Body of pancreas (tissue), 4 donors: ENCODE data around the gene PGLYRP1. TPM values are rescaled to one million over a fixed set of nuclear protein-coding genes. Genes with fewer than 3 reads are reported as not detected.
A peak's percentile ranks its signal among the peaks of the same experiment; 100 is the strongest.

Experiments used
- ATAC-seq: fragments of 150-250 bp; one replicate; pipeline ENCODE4 v1.9.1; 2016
- DNase-seq, 4 donors: peaks; one replicate each; pipeline ENCODE4 v3.0.0-alpha.2; 2019
- H3K27ac ChIP-seq, 4 donors: fragments of 200-600 bp; sonication (generic); 1 replicate in 3 of 4; 2 replicates in 1 of 4; pipeline versions ENCODE4 v1.5.1 to v1.6.1; 2016 to 2019; ENCODE audit warnings: mild to moderate bottlenecking in 1 of 4, mixed read lengths in 1 of 4, moderate library complexity in 1 of 4
- H3K27me3 ChIP-seq, 2 donors: fragments of 200-600 bp; sonication (generic); one replicate each; pipeline ENCODE4 v1.6.0; 2016; ENCODE audit warnings: mild to moderate bottlenecking in 1 of 2
- H3K36me3 ChIP-seq, 2 donors: fragments of 200-600 bp; sonication (generic); replicated peaks in 1 of 2; 2 replicates each; pipeline ENCODE4 v1.5.1; 2016; ENCODE audit warnings: low read depth in 2 of 2; ENCODE audit not compliant: insufficient read depth in 1 of 2
- H3K4me1 ChIP-seq: fragments of 200-600 bp; sonication (generic); one replicate; pipeline ENCODE4 v1.6.0; 2016
- H3K4me3 ChIP-seq, 2 donors: fragments of 200-600 bp; sonication (generic); 1 replicate in 1 of 2; 2 replicates in 1 of 2; pipeline ENCODE4 v1.5.1; 2016 to 2019
- H3K9me3 ChIP-seq, 3 donors: fragments of 200-600 bp; sonication (generic); 1 replicate in 2 of 3; 2 replicates in 1 of 3; pipeline ENCODE4 v1.5.1; 2016
- POLR2A ChIP-seq, 3 donors: fragments of 450-650 bp; IDR thresholded peaks; one replicate each; pipeline ENCODE4 v1.6.1; 2016; ENCODE audit warnings: antibody characterized with exemption in 3 of 3, mild to moderate bottlenecking in 2 of 3
- WGBS, 2 donors: methylation state at CpG; one replicate each; pipeline ENCODE4 v1.1.5; 2017; 5-methylcytosine and 5-hydroxymethylcytosine counted together
- intact Hi-C: fragments of 100-400 bp; cut with DNase I; formaldehyde crosslinking; loops from one replicate; pipeline ENCODE4 v1.15.1; 2023
- total RNA-seq, 2 donors: library from RNA; depleted of rRNA; stranded (reverse); fragments of >200 nt; gene quantifications; one replicate each; pipeline ENCODE4 v1.1.0, GENCODE V29; 2016
- TF ChIP-seq, protein P1 (sequence below), 7 experiments: fragments of 450-650 bp in 4 of 7; fragments of 200-600 bp in 3 of 7; sonication (generic) in 3 of 7; IDR thresholded peaks; one replicate each; pipeline ENCODE4 v1.5.1; 2016 to 2019; ENCODE audit warnings: antibody characterized with exemption in 7 of 7

PGLYRP1 gene
- total RNA-seq, 2 donors from 2014 or later: not detected

DNA sequence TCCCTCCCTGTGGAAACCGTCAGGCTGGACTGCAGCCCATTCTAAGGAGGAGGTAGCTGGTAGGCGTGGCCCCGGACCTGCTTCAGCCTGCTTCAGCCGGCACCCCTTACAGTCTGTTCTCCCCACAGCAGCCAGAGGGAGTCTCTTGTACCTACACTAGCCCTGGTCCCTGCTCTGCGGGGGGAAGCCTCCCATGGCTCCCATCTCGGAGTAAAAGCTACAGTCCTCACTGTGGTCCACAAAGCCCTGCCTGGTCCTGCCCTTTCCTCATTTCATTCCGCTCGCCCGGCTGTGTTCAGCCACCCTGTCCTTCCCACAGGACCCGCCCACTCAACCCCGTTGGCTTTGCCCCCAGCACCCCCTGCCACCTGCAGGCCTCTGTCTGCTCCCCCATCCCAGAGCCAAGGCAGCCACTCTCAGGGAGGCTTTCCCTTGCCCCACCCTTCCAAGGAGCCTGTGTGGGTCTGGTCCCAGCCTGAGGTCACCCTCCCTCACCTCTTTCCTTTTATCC, 1.3 kb downstream of the PGLYRP1 start:
- intact Hi-C loops: no loop called here
- TF ChIP-seq POLR2A (IDR thresholded peaks at IDR 0.05): no peak
- TF ChIP-seq, protein P1, sequence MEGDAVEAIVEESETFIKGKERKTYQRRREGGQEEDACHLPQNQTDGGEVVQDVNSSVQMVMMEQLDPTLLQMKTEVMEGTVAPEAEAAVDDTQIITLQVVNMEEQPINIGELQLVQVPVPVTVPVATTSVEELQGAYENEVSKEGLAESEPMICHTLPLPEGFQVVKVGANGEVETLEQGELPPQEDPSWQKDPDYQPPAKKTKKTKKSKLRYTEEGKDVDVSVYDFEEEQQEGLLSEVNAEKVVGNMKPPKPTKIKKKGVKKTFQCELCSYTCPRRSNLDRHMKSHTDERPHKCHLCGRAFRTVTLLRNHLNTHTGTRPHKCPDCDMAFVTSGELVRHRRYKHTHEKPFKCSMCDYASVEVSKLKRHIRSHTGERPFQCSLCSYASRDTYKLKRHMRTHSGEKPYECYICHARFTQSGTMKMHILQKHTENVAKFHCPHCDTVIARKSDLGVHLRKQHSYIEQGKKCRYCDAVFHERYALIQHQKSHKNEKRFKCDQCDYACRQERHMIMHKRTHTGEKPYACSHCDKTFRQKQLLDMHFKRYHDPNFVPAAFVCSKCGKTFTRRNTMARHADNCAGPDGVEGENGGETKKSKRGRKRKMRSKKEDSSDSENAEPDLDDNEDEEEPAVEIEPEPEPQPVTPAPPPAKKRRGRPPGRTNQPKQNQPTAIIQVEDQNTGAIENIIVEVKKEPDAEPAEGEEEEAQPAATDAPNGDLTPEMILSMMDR (IDR thresholded peaks at IDR 0.05): no peak
- H3K36me3 ChIP-seq: no peaks in the 10 kb centered on the region
- no peaks in the 10 kb centered on the region for H3K9me3 ChIP-seq
- ATAC-seq (no peak), DNase-seq (peak in 2 of 4 donors; percentile 26 to 34)
- H3K4me3 ChIP-seq: no peak overlapping the region
- 22 to 30% methylated on average over 9 to 11 of the region's 11 CpGs for WGBS, 2 donors
- peaks cover 2 to 15% of the 10 kb centered on the region in 2 donors for H3K27me3 ChIP-seq
- H3K27ac ChIP-seq: no peak overlapping the region
- peaks cover 3% of the 10 kb centered on the region for H3K4me1 ChIP-seq

GRCh38 chr19:46020819-46021125, 2.1 kb downstream of the PGLYRP1 start:
- no peaks in the 10 kb centered on the region for H3K36me3 ChIP-seq
- WGBS, 2 donors: 83 to 86% methylated on average over 5 to 7 of the region's 7 CpGs
- H3K9me3 ChIP-seq: no peaks in the 10 kb centered on the region
- intact Hi-C loops: no loop called here
- peaks cover 2 to 15% of the 10 kb centered on the region in 2 donors for H3K27me3 ChIP-seq
- H3K4me3 ChIP-seq: no peak overlapping the region
- TF ChIP-seq, protein P1 (IDR thresholded peaks at IDR 0.05): no peak
- no peak for TF ChIP-seq POLR2A (IDR thresholded peaks at IDR 0.05)
- DNase-seq (no peak), ATAC-seq (no peak)
- H3K4me1 ChIP-seq: peaks cover 10% of the 10 kb centered on the region
- no peak overlapping the region for H3K27ac ChIP-seq

GRCh38 chr19:46019270-46019669, 3.6 kb downstream of the PGLYRP1 start:
- Histone ChIP-seq H3K27me3 (peaks cover 2 to 15% of the 10 kb centered on the region in 2 donors), H3K4me3 (no peak overlapping the region), H3K4me1 (peaks cover 24% of the 10 kb centered on the region), H3K27ac (no peak overlapping the region), H3K9me3 (no peaks in the 10 kb centered on the region), H3K36me3 (no peaks in the 10 kb centered on the region)
- intact Hi-C loops: no loop called here
- no peak for TF ChIP-seq POLR2A (IDR thresholded peaks at IDR 0.05)
- TF ChIP-seq, protein P1 (IDR thresholded peaks at IDR 0.05): no peak
- 85 to 86% methylated on average over 8 to 13 of the region's 13 CpGs for WGBS, 2 donors
- ATAC-seq (no peak), DNase-seq (no peak)

DNA sequence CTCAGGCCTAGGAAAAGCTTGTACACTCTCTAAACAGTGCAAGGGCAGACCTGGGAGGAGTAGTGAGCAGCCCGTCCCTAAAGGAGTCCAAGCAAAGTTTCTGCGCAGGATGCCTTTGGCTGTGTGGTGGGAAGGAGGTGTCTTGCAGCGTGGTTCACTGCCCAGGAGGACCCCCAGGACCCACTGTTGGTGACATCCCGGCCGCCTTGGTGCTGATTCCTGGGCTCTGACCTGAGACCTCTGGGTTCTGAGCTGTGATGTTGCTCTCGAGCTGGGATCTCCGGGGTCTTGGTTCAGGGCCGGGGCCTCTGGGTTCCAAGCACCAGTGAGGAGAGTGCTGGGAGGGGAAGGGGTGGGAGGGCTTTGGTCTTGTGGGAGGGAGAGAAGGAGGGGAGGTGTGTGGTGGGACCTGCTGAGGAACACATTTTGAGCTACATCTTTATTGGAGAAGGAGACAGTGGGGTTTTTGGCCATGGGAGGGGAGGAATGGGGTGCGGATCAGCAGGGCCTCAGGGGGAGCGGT, 4.1 kb downstream of the PGLYRP1 start:
- H3K27ac ChIP-seq: no peak overlapping the region
- H3K4me3 ChIP-seq: no peak overlapping the region
- ATAC-seq (no peak), DNase-seq (no peak)
- TF ChIP-seq, protein P1 (IDR thresholded peaks at IDR 0.05): no peak
- no peak for TF ChIP-seq POLR2A (IDR thresholded peaks at IDR 0.05)
- H3K36me3 ChIP-seq: no peaks in the 10 kb centered on the region
- WGBS, 2 donors: 93 to 96% methylated on average over 7 to 10 of the region's 10 CpGs
- peaks cover 2 to 15% of the 10 kb centered on the region in 2 donors for H3K27me3 ChIP-seq
- H3K9me3 ChIP-seq: no peaks in the 10 kb centered on the region
- intact Hi-C loops: no loop called here
- H3K4me1 ChIP-seq: peaks cover 24% of the 10 kb centered on the region
